Lower leg skin (tissue), 3 donors: ENCODE results near the gene BCL7A.

ENCODE experiments used
- CTCF ChIP-seq, 3 donors: fragments of 450-650 bp; IDR thresholded peaks; one replicate each; pipeline ENCODE4 v1.5.1; 2016; ENCODE audit warnings: antibody characterized with exemption in 3 of 3, mild to moderate bottlenecking in 3 of 3, moderate library complexity in 2 of 3
- POLR2A ChIP-seq, 2 donors: fragments of 450-650 bp; IDR thresholded peaks; one replicate each; pipeline ENCODE4 v1.6.1; 2016 to 2017; ENCODE audit warnings: antibody characterized with exemption in 2 of 2, mild to moderate bottlenecking in 1 of 2, moderate library complexity in 1 of 2

GRCh38 chr12:122107261-122107660, 85.6 kb downstream of the BCL7A start:
- TF ChIP-seq CTCF (IDR thresholded peaks at IDR 0.05) (no peak), POLR2A (IDR thresholded peaks at IDR 0.05) (no peak)
